Effector memory CD4-positive, alpha-beta T cell (primary cell): ENCODE results near the gene RFX7.
"Not testable (repeated sequence)": the region's sequence is repeated elsewhere in the genome, so short reads cannot be mapped to it uniquely, and the experiment has no call there.

Experiments
- DNase-seq, 3 donors: peaks; one replicate each; pipeline ENCODE4 v3.0.0-alpha.2; 2020
- H3K27ac ChIP-seq: 2 replicates; pipeline ENCODE4 v1.7.0; 2013; ENCODE audit warnings: mild to moderate bottlenecking, low read length, moderate library complexity; ENCODE audit not compliant: insufficient read depth, poor library complexity, severe bottlenecking
- H3K27me3 ChIP-seq: replicated peaks from 2 replicates; pipeline ENCODE4 v1.7.0; 2013; ENCODE audit warnings: mild to moderate bottlenecking, low read length; ENCODE audit not compliant: insufficient read depth, control insufficient read depth, poor library complexity, severe bottlenecking
- H3K36me3 ChIP-seq: 2 replicates; pipeline ENCODE4 v1.7.0; 2013; ENCODE audit warnings: mild to moderate bottlenecking, low read length, moderate library complexity; ENCODE audit not compliant: control insufficient read depth, insufficient read depth
- H3K4me1 ChIP-seq: 2 replicates; pipeline ENCODE4 v1.7.0; 2013; ENCODE audit warnings: low read length, mild to moderate bottlenecking; ENCODE audit not compliant: control insufficient read depth, insufficient read depth, poor library complexity, severe bottlenecking
- H3K4me3 ChIP-seq: 2 replicates; pipeline ENCODE4 v1.7.0; 2013; ENCODE audit warnings: low read length, low read depth, mild to moderate bottlenecking; ENCODE audit not compliant: insufficient read depth, poor library complexity, severe bottlenecking
- H3K9me3 ChIP-seq: 2 replicates; pipeline ENCODE4 v1.7.0; 2013; ENCODE audit warnings: mild to moderate bottlenecking, low read length, moderate library complexity; ENCODE audit not compliant: control insufficient read depth

RFX7 gene

DNA sequence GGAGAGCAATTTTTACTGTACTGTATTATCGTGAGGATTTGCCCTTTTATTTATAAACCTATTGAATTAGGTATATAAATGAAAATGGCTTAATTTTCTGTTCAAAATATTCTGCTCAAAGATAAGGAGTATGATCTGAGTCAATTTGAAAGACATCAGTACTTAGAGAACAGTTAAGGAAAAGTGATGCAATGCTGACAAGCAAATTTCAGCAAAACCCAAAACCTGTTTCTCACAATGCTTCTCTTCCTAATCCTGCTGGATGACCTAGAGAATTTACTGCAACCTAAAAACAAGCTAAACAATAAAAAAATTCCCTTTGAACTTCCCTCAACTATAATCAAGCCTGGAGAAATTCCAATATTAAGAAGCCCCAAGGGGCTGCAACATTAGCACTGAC, 82.7 kb downstream of the RFX7 start:
- no peak for DNase-seq
- Histone ChIP-seq H3K4me1 (no peaks in the 10 kb centered on the region), H3K27me3 (no peaks in the 10 kb centered on the region), H3K27ac (no peak overlapping the region), H3K4me3 (no peak overlapping the region), H3K9me3 (no peaks in the 10 kb centered on the region), H3K36me3 (no peaks in the 10 kb centered on the region)

DNA sequence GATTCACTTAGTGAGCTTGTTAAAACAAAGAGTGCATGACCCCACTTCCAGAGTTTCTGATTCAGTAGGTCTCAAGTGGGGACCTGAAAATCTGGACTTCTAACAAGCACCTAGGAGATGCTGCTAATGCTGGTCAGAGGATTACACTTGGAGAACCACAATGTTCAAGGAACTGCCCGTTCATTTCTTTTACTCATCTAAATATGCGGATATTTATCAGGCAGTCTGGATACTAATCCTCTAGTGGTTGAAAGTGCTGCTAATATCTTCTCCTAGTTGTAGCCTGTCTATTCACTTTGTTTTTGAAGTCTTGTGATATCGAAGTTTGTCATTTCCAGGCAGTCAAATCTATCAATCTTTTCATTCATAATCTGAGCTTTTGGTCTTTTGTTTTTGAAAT, 86.8 kb downstream of the RFX7 start:
- Histone ChIP-seq H3K4me3 (no peak overlapping the region), H3K4me1 (no peaks in the 10 kb centered on the region), H3K9me3 (peaks cover 3% of the 10 kb centered on the region), H3K36me3 (no peaks in the 10 kb centered on the region), H3K27me3 (no peaks in the 10 kb centered on the region), H3K27ac (no peak overlapping the region)
- DNase-seq: no peak

- H3K36me3 ChIP-seq, DNase-seq, H3K27me3 ChIP-seq, H3K4me3 ChIP-seq, H3K4me1 ChIP-seq, H3K27ac ChIP-seq, H3K9me3 ChIP-seq: not testable (repeated sequence)
These were observed 88.4 kb downstream of the RFX7 start for GRCh38 chr15:56155278-56155677.

- not testable (repeated sequence) for H3K4me3 ChIP-seq, H3K9me3 ChIP-seq, DNase-seq, H3K36me3 ChIP-seq, H3K27ac ChIP-seq, H3K27me3 ChIP-seq, H3K4me1 ChIP-seq
These were observed 88.9 kb downstream of the RFX7 start for GRCh38 chr15:56154768-56155167.

DNA sequence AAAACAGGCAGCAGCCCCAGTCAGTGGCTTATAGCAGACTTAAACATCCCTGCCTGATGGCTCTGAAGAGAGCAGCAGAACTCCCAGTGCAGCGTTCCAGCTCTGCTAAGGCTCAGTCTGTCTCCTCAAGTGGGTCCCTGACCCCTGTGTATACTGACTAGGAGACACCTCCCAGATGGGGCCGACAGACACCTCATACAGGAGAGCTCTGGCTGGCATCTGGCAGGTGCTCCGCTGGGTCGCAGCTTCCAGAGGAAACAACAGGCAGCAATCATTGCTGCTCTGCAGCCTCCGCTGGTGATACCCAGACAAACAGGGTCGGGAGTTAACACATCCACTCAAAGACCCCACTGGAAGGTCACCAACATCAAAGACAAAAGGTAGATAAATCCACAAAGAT, 93.5 kb downstream of the RFX7 start:
- H3K27ac ChIP-seq: no peak overlapping the region
- DNase-seq: no peak

GRCh38 chr15:56148064-56148463, 95.6 kb downstream of the RFX7 start:
- Histone ChIP-seq H3K36me3 (no peaks in the 10 kb centered on the region), H3K27me3 (no peaks in the 10 kb centered on the region), H3K27ac (no peak overlapping the region), H3K4me1 (no peaks in the 10 kb centered on the region), H3K9me3 (no peaks in the 10 kb centered on the region), H3K4me3 (no peak overlapping the region)
- no peak for DNase-seq

More for the DNA sequence above, 93.5 kb downstream of the RFX7 start:
- no peak overlapping the region for H3K4me3 ChIP-seq
- H3K9me3 ChIP-seq: no peaks in the 10 kb centered on the region
- H3K4me1 ChIP-seq: no peaks in the 10 kb centered on the region
- H3K27me3 ChIP-seq: no peaks in the 10 kb centered on the region
- H3K36me3 ChIP-seq: no peaks in the 10 kb centered on the region

GRCh38 chr15:56146756-56147155, 96.9 kb downstream of the RFX7 start:
- Histone ChIP-seq H3K4me3 (no peak overlapping the region), H3K27me3 (no peaks in the 10 kb centered on the region), H3K4me1 (no peaks in the 10 kb centered on the region), H3K27ac (no peak overlapping the region), H3K9me3 (no peaks in the 10 kb centered on the region), H3K36me3 (no peaks in the 10 kb centered on the region)
- no peak for DNase-seq

DNA sequence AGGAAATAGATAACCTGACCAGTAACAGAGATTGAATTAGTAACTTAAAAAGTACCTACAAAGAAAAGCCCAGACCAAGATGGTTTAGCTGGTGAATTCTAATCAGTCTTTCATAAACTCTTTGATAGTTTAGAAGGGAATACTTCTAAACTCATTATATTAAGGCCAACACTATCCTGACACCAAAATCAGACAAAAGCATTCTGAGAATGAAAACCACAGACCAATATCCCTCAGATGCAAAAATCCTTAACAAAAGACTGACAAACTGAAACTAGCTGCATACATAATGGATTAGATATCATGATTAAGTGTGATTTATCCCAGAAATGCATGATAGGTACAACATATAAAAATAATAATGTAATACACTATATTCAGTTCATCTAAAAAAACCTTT, 115.6 kb downstream of the RFX7 start:
- H3K4me3 ChIP-seq: no peak overlapping the region
- no peaks in the 10 kb centered on the region for H3K4me1 ChIP-seq
- no peak for DNase-seq
- H3K27me3 ChIP-seq: no peaks in the 10 kb centered on the region
- peaks cover 4% of the 10 kb centered on the region for H3K36me3 ChIP-seq
- no peaks in the 10 kb centered on the region for H3K9me3 ChIP-seq
- H3K27ac ChIP-seq: no peak overlapping the region

- peaks cover 3% of the 10 kb centered on the region for H3K36me3 ChIP-seq
- no peaks in the 10 kb centered on the region for H3K27me3 ChIP-seq
- no peaks in the 10 kb centered on the region for H3K4me1 ChIP-seq
- peaks cover under 1% of the 10 kb centered on the region for H3K9me3 ChIP-seq
- DNase-seq: no peak
- no peak overlapping the region for H3K27ac ChIP-seq
- no peak overlapping the region for H3K4me3 ChIP-seq
These were observed 117.3 kb downstream of the RFX7 start for GRCh38 chr15:56126409-56126808.

GRCh38 chr15:56124391-56124790, 119.3 kb downstream of the RFX7 start:
- Histone ChIP-seq H3K9me3 (peaks cover 7% of the 10 kb centered on the region), H3K36me3 (no peaks in the 10 kb centered on the region), H3K27me3 (no peaks in the 10 kb centered on the region), H3K4me3 (no peak overlapping the region), H3K4me1 (no peaks in the 10 kb centered on the region), H3K27ac (no peak overlapping the region)
- no peak for DNase-seq

DNA sequence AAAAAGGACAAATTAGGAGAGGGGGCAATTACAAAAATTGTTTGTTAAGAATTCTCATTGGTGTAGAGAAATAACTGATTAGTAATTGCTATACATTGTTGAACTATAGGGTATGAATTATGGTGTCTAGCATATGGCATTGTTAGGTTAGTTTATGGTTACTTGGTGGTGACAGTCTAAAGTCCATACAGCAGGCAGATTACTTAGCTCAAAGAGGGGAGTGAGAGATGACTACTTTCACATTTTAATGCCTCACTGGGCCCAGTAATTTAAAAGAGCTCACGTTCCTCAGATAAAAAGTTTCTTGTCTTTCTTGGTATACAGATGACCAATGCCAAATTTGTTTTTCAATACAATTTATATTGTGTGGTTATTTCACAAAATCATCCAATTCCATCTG, 137.8 kb downstream of the RFX7 start:
- no peak for DNase-seq
- Histone ChIP-seq H3K4me1 (no peaks in the 10 kb centered on the region), H3K36me3 (peaks cover 12% of the 10 kb centered on the region), H3K4me3 (no peak overlapping the region), H3K27me3 (no peaks in the 10 kb centered on the region), H3K9me3 (no peaks in the 10 kb centered on the region), H3K27ac (no peak overlapping the region)
